Thyroid gland (tissue), 4 donors: ENCODE measurements around the gene CHML. TPM values are rescaled to one million over a fixed set of nuclear protein-coding genes. Genes with fewer than 3 reads are reported as not detected.

Source experiments
- DNase-seq, 2 donors: peaks; one replicate each; pipeline ENCODE4 v3.0.0-alpha.2; 2019
- H3K27ac ChIP-seq, 3 donors: fragments of 200-600 bp; sonication (generic); 1 replicate in 2 of 3; 2 replicates in 1 of 3; pipeline ENCODE4 v1.5.1; 2016 to 2019; ENCODE audit warnings: mild to moderate bottlenecking in 1 of 3, moderate library complexity in 1 of 3
- H3K27me3 ChIP-seq: fragments of 200-600 bp; sonication (generic); one replicate; pipeline ENCODE4 v1.5.1; 2019
- H3K36me3 ChIP-seq, 2 donors: fragments of 200-600 bp; sonication (generic); one replicate each; pipeline ENCODE4 v1.5.1; 2016 to 2019
- H3K4me1 ChIP-seq, 2 donors: fragments of 200-600 bp; sonication (generic); one replicate each; pipeline ENCODE4 v1.5.1; 2017 to 2019
- H3K4me3 ChIP-seq, 3 donors: fragments of 200-600 bp; sonication (generic); replicated peaks in 1 of 3; 1 replicate in 2 of 3; 2 replicates in 1 of 3; pipeline ENCODE4 v1.5.1; 2016; ENCODE audit warnings: mild to moderate bottlenecking in 1 of 3
- H3K9me3 ChIP-seq: fragments of 200-600 bp; sonication (generic); one replicate; pipeline ENCODE4 v1.5.1; 2017
- CTCF ChIP-seq, 6 experiments: fragments of 200-600 bp in 3 of 6; fragments of 450-650 bp in 3 of 6; sonication (generic) in 3 of 6; IDR thresholded peaks; one replicate each; pipeline ENCODE4 v1.5.1; 2016 to 2019; ENCODE audit warnings: antibody characterized with exemption in 6 of 6, mild to moderate bottlenecking in 2 of 6, inconsistent platforms in 1 of 6, moderate library complexity in 1 of 6
- POLR2A ChIP-seq, 2 donors: fragments of 450-650 bp; IDR thresholded peaks; one replicate each; pipeline ENCODE4 v1.6.1; 2017; ENCODE audit warnings: antibody characterized with exemption in 2 of 2, mild to moderate bottlenecking in 2 of 2, moderate library complexity in 1 of 2
- whole genome bisulfite sequencing, 2 donors: methylation state at CpG; one replicate each; pipeline ENCODE4 v1.1.5; 2017; 5-methylcytosine and 5-hydroxymethylcytosine counted together
- intact Hi-C: fragments of 100-400 bp; cut with DNase I; formaldehyde crosslinking; loops from one replicate; pipeline ENCODE4 v1.15.1; 2023
- total RNA-seq, 4 donors: library from RNA; depleted of rRNA; stranded (reverse); fragments of >200 nt; gene quantifications; one replicate each; pipeline ENCODE4 v1.2.3, GENCODE V29; 2016

Gene CHML
- total RNA-seq, 4 donors from 2014 or later = 7.9 to 13.9 (median 11.3) TPM

- Histone ChIP-seq H3K9me3 (no peaks in the 10 kb centered on the region), H3K36me3 (no peaks in the 10 kb centered on the region), H3K27ac (no peak overlapping the region), H3K27me3 (no peaks in the 10 kb centered on the region), H3K4me1 (peaks cover 4 to 7% of the 10 kb centered on the region in 2 donors), H3K4me3 (no peak overlapping the region)
- intact Hi-C loops = no loop called here
- DNase-seq = no peak
- WGBS, 2 donors = 91 to 94% methylated on average over 6 of the region's 6 CpGs
- TF ChIP-seq POLR2A (IDR thresholded peaks at IDR 0.05) = no peak
- TF ChIP-seq CTCF (IDR thresholded peaks at IDR 0.05) = no peak
These were observed 43.5 kb downstream of the CHML start for GRCh38 chr1:241596633-241597032.

- peaks cover under 1% of the 10 kb centered on the region in 2 donors for H3K4me1 ChIP-seq
- TF ChIP-seq CTCF (IDR thresholded peaks at IDR 0.05) (no peak), POLR2A (IDR thresholded peaks at IDR 0.05) (no peak)
- WGBS, 2 donors = 90 to 93% methylated on average over 1 of the region's 1 CpG
- no peaks in the 10 kb centered on the region for H3K36me3 ChIP-seq
- H3K27ac ChIP-seq = no peak overlapping the region
- H3K4me3 ChIP-seq = no peak overlapping the region
- no peaks in the 10 kb centered on the region for H3K27me3 ChIP-seq
- DNase-seq = no peak
- no peaks in the 10 kb centered on the region for H3K9me3 ChIP-seq
- intact Hi-C loops = no loop called here
These were observed 47.0 kb downstream of the CHML start for GRCh38 chr1:241593186-241593585.

- H3K27ac ChIP-seq = no peak overlapping the region
- no peak for DNase-seq
- H3K9me3 ChIP-seq = no peaks in the 10 kb centered on the region
- H3K4me1 ChIP-seq = no peaks in the 10 kb centered on the region
- no peak overlapping the region for H3K4me3 ChIP-seq
- 94 to 96% methylated on average over 3 of the region's 3 CpGs for WGBS, 2 donors
- intact Hi-C loops = no loop called here
- no peaks in the 10 kb centered on the region for H3K36me3 ChIP-seq
- no peaks in the 10 kb centered on the region for H3K27me3 ChIP-seq
- TF ChIP-seq CTCF (IDR thresholded peaks at IDR 0.05) = no peak
- TF ChIP-seq POLR2A (IDR thresholded peaks at IDR 0.05) = no peak
These were observed 47.8 kb downstream of the CHML start for GRCh38 chr1:241592273-241592958.

GRCh38 chr1:241591736-241592135 is 48.4 kb downstream of the CHML start:
- H3K4me3 ChIP-seq = no peak overlapping the region
- H3K9me3 ChIP-seq = no peaks in the 10 kb centered on the region
- 84 to 93% methylated on average over 5 of the region's 5 CpGs for WGBS, 2 donors
- no peaks in the 10 kb centered on the region for H3K27me3 ChIP-seq
- no peak for DNase-seq
- H3K27ac ChIP-seq = no peak overlapping the region
- no peaks in the 10 kb centered on the region for H3K4me1 ChIP-seq
- intact Hi-C loops = no loop called here
- no peak for TF ChIP-seq CTCF (IDR thresholded peaks at IDR 0.05)
- TF ChIP-seq POLR2A (IDR thresholded peaks at IDR 0.05) = no peak
- H3K36me3 ChIP-seq = no peaks in the 10 kb centered on the region

- Histone ChIP-seq H3K4me1 (no peaks in the 10 kb centered on the region), H3K27ac (no peak overlapping the region), H3K36me3 (no peaks in the 10 kb centered on the region), H3K4me3 (no peak overlapping the region), H3K27me3 (no peaks in the 10 kb centered on the region), H3K9me3 (no peaks in the 10 kb centered on the region)
- TF ChIP-seq CTCF (IDR thresholded peaks at IDR 0.05) (no peak), POLR2A (IDR thresholded peaks at IDR 0.05) (no peak)
- no peak for DNase-seq
- intact Hi-C loops = no loop called here
These were observed 48.9 kb downstream of the CHML start for GRCh38 chr1:241591317-241591716.
